GM19238 (cell line): ENCODE results near the gene MAPKAPK2.

Experiments
- DNase-seq: peaks from one replicate; pipeline ENCODE4 v3.0.0; 2011; ENCODE audit warnings: low spot score; ENCODE audit not compliant: insufficient read length

The MAPKAPK2 gene

DNA sequence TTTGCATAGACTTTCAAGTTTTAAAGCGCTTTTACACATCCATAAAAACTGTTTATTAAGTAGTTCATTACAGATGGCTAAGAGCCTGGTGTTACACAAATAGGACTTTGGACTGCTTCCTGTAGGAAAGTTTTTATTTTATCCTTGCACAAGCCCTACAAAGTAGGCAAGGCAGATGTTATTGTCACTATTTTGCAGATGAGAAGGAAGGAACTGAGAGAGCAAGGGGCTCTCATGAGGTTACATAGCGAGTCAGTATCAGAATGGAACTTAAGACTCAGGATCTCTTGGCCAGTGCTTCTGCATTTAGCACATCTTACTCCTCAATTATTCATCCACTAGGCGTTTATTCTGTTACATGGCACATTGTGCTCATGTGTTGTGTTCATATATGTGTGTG, 2.6 kb upstream of the MAPKAPK2 start:
- DNase-seq: no peak

DNA sequence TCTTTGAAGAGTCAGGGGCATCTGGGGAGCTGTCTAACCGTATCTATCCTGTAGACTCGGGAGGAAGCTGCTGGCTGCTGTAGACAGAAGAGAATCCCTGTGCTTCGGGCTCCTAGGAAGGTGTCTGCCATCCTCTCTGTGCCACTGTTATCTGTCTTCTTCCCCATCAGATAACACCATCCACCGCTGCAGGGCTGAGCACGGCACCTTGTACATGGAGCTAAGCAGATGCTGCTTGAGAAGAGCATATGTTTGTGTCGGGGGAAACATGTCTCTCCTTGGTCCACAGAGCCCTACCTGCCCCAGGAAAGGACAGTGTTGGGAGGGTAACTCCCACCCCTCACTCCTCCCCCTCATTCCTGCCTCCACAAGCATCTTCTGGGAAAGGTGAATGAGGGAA, 1.4 kb upstream of the MAPKAPK2 start:
- no peak for DNase-seq

DNA sequence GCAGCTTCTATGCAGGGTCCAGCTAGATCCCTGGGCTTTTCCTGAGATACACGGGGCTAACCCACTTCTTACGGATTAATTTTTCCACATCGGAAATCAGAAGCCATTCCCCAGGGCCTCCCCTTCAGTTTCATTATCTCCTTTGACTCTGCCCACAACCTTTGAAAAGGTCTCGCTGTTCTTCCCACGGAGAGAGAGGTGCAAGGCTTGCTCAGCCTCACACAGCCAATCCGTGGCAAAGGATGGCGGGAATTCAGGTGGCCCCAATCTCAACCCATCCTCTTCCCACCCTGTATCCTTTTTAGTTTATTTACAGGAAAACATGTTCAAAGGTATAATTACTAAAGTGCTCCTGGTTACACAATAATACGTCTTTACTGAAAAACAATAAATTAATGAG, 702 bp upstream of the MAPKAPK2 start:
- DNase-seq: no peak

DNA sequence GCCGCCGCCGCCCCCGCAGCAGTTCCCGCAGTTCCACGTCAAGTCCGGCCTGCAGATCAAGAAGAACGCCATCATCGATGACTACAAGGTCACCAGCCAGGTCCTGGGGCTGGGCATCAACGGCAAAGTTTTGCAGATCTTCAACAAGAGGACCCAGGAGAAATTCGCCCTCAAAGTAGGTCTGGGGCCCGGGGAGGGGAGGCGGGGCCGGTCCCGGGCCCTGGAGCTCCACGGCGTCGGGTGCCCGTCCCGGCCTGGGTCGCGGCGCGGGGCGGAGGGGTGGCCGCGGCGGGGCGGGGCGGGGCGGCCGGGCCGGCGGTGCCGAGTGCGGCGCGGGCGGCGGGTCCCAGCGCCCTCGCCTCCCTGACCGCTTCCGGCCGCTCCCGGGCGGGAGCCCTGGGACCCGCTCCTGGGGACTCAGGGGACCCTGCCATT, 646 bp downstream of the MAPKAPK2 start:
- DNase-seq: peak; percentile 49

DNA sequence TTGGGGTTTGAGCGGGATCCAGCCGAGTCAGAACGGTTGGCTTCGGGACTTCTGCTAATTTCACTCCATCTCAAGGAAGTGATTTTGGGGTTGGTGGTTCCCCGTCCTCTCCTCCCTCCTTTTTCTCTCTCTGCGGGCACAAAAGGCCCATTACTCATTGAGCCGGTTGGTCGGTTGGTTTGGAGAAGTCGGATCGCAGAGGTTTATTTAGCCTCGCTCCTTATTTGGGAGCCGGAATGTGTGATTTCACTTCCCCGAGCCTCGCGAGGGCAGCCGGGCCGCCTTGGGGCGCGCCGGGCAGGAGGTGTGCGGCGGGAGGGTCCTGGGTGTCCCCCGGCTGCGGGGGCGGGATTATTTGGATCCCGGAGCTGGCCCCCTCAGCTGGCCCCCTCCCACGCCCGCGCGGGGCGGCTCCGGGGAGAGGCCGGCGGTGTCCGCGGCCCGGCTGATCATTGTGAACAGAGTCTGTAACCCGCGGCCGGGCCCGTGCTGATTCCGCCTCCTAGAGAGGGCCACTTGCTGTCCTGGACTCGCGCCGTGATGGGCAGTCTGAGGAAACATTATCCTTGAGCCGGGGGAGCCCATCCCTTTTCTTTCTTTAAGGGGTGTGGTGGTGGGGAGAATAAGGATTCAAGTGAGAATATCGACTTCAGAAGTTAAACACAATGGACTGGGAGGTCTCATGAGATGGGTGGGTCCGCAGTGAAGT, 1.2 kb downstream of the MAPKAPK2 start:
- peak; percentile 45 for DNase-seq

DNA sequence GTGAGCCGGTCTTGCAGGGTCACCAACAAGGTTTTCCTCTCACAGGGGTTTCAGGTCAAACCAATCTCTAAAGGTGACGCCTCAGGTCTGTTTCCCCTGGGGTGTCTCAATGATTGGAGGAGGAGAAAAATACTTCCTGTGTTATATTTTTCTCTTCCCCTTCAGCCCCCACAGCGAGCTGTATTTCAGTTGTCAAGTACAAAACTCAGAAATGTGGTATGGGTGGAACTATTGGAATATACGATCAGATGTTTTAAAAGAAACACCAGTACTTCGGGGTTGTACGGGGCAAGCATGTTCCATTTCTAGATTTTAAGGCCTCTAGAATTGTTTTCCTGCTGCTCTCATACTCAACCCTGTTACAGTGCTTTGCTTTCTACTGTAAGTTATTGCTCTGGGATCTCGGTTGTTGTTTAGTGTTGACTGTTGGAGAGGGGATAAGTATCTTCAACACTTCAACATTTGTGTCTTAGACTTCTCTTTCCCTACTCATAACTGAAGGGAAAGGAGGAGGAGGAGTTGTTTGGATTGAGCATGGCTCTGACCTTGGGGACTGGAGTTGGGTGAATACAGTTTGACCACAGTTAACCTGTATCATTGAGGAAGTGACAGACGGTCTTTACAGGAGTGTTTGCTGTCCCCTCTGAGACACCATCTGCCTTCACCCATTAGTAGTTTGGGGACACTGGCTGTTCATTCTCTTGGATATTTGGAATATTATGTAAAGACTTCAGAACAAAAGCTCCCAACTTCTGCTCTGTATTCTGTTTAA, 2.0 kb downstream of the MAPKAPK2 start:
- peak; percentile 63 for DNase-seq

DNA sequence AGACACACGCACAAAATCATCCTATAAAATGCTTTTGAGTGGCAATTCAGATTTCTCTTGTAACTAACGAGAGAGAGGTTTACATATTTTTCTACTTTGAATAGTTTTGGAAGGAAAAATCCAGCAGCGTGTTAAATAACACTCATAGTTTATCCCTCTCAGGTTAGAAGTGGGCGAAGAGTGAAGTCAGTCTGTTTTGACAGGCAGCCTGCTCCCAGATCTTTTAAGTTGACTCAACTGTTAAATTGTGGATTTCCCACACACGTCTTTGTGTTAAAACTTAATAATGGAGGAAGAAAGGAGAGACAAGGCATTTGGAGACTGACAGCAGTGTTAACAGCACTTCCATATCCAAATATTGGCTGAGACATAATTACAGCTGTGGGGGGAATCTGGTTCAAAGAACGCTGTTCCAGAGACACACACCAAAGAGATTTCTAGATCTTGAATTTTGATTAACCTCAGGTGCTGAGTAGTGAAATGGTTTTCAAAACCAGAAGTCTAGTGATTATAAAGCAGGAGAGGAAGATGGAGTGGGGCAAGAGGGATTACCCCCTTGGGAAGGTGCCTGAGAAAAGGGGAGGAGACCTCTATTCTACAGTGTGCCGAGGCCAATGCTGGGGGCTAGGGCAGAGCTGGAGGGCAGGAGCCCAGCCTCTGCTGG, 2.7 kb downstream of the MAPKAPK2 start:
- no peak for DNase-seq

DNA sequence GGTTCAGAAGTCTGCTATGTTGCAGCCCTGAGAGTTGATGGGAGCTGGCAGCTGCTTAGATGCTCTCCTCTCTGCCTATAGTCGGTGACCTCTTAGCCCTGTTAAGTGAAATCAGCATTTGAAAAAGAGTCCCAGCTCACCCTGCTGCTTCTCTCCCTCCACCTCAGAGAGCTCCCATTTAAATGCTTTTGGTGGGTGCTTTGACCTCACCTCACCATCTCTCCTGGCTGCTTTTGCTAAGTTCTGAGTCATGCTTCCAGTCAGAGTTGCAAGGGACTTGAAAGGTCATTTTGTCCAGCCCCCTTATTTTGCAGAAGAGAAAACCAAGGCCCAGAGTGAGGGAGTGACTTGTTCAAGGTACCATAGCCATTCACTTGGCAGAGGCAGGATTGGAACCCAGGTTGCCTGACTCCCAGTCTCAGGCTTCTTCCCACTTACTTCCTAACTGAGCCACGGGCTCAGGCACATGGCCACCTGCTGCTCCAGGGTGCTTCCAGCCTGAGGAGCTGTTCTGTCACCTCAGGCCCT, 3.3 kb downstream of the MAPKAPK2 start:
- no peak for DNase-seq

DNA sequence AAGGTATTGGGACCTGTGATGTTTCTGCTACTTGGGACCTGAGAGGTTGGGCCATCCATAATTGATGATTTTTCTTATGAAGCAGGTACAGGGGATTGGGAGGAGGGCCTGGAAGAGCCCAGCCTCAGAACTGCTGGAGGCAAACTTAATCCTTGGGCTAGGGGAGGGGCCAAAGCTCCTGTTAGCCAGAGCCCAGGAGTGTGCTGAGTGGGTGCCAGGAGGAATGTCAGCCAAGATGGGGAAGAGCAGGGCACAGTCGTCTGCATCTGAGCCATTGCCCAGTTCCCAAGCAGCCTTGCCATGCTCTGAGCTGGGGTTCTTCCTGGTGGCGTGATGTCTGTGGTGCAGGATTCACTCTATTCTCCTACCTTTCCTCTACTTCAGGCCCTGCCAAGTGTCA, 5.8 kb downstream of the MAPKAPK2 start:
- DNase-seq: no peak

DNA sequence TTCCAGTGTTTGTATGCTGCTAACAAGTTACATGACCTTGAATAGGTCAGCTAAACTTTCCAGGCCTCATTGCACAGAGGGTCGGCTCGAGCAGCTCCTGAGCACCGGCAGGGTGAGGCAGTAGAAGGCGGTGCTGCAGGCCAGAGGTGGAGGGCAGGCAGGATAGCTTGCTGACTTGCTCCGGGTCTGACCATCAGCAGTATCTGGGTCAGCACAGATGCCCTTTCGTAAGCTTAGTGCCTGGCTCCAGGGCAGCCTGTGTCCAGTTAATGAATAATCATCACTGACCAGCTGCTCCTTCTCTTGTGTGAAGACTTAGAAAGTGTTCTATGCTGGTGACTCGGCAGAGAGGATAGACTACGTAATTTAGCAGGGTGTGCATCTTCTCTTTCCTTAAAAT, 6.9 kb downstream of the MAPKAPK2 start:
- no peak for DNase-seq

DNA sequence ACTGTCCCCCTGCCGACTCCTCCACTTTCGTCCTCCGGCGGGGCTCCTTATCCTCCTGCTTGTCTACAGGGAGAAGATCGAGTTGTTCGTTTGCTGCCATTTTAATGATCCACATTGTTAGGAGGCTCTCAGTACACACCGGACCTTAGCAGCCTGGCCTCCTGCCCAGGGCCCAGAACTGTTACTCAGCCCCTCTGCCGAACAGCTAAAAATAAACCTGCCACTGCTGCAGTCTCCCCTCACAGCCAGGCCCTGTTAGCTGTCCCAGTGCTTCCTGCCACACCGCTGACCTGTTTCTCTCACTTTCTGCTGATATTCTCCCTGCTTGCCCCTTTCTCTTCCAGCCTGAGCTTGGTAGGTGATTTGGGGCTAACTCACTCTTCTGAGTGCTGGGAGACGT, 8.3 kb downstream of the MAPKAPK2 start:
- DNase-seq: no peak

DNA sequence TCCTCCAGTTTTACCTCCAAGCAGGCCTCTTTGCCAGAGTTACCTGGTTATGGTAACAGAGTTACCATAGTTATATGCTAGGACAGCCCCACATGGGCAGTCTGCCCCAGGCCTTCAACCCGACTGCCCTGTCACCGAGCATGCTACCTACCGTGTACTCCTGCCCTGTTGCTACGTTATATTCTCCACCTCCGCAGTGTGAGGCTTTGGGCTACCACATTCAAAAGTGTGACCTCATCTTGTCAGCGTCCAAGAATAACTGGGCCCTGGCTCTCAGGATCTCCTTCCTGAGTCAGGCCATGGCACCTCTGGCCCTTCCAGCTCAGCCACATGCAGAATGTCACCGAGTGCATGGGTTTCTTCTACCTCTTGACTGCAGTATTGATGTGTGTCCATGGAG, 8.9 kb downstream of the MAPKAPK2 start:
- no peak for DNase-seq

DNA sequence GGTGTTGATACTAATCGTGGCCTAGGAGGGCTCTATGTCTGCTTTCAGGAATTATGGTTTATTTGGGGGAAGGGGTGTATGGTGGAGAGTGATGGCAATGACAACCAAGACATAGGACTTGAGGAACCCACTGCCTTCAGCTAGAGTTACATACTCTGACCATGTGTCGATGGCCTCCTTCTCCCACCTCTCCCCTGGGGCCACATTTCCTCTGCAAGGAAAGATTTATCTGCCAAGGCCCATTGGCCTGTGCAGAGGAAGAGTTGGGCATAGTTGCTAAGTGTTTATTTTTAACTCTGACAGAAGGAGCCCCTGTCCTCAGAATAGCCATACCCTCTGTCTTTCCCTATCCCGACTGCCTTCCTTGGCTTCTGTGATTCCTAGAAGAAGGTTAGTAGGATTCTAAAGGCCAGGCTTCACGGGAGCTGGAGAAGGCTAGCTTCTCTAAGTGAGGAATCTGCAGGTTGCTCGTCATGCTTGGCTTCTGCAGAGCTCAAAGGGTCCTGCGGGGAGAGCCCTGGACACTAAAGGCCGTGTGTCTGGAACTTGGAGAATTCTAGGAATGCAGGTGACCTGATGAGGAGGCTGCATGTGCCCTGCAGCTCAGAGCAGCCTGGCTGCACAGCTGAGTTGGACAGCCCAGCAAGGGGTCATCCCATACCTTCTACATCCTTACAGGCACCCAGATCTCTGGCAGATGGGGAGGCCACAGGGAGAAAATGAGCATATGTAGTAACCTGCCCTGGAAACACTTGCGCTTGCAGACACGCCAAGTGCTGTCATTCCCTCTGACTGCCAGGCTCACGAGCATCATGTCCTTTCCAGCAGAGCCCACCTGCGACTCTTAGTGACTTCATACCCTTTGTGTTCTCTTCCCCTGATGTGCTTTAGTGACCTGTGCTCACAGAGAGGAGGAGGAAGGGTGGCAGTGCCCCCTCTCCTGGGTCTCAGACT, 9.7 kb downstream of the MAPKAPK2 start:
- no peak for DNase-seq

DNA sequence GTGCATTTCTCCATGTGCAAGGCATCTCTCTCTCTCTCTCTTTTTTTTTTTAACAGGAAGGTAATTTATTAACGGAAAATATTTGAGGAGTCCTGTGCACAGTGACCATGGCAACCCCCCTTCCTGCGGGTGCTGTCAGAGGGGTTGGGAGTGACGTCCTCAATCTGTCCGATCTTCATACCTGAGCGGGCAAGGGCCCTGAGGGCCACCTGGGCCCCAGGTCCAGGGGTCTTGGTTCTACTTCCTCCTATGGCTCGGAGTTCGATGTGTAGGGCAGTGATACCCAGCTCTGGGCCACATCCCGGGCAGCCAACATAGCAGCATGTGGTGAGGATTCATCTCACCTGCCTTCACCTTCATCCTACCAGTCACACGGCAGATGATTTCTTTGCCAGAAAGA, 11.0 kb downstream of the MAPKAPK2 start:
- no peak for DNase-seq

DNA sequence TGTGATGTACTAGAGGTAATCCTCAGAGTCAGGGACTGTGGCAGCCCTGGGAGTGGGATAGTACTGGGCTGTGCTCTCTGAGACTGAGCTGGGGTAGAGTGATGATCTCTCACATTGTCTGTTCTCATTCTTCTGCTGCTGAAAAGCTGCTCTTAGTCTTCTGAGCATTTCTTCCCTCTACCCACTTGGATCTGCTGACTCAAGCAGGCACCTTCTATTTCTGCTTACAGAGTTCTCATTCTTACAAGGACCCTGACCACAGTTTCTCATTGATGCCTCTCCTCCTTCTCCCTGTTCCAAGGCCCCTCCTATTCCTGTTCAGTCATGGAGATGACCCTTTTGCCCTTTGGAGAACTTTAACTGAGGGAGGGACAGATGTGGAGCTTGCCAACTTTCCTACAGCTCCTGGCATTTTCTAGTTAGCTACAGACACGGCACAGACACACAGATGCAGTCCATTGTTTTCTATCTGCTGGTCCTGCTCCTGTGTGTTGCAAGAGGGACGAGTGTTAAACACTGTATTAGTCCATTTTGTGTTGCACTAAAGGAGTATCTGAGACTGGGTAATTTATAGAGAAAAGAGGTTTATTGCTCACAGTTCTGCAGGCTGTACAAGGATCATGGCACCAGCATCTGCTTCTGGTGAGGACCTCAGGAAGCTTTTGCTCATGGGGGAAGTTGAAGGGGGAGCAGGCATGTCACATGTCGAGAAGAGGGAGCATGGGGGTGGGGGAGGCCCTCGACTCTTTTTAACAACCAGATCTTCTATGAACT, 12.3 kb downstream of the MAPKAPK2 start:
- DNase-seq: no peak

DNA sequence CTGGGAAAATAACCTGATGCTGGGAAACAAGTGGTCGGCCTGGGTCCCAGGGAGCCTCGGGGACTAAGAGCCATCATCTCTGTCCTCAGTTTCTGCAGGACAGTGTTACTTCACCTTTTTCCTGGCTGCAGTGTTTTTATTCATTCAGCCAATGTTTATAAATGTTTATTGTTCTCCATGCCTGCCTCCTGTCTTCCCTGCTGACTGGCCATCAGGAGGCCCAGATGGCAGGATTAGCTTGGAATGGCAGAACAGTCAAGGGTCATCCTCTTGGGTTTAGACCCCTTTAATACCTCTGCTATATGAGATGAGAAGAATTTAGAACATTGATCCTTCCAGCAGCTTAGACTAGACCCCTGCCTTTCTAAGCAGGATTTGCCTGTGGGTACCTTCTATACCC, 13.3 kb downstream of the MAPKAPK2 start:
- no peak for DNase-seq

DNA sequence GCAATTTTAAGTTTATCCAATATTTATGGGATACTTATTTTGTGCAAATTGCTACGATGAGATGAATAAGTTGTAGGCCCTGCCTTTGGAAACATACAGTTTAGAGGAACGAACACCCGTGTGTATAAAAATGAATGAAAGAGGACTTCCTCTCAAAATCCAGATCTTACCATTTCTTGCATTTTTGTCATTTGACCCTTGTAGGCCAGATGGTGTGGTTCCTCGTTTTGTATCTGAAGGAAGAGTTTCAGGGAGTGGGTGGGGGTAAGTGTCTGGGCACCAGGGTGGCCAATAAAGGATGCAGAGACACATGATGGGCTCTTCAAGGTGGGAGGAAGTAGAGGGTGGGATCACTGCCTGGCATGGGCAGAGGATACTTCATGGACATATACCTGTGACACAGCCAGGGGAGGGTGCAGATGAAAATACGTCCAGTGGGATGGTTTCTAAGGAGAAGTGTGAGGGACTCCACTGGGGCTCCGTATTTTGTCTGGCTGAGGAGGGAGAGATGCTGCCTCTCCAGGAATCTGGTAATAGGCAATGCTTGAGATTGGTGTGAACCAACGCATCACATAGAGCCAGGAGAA, 14.4 kb downstream of the MAPKAPK2 start:
- DNase-seq: no peak

DNA sequence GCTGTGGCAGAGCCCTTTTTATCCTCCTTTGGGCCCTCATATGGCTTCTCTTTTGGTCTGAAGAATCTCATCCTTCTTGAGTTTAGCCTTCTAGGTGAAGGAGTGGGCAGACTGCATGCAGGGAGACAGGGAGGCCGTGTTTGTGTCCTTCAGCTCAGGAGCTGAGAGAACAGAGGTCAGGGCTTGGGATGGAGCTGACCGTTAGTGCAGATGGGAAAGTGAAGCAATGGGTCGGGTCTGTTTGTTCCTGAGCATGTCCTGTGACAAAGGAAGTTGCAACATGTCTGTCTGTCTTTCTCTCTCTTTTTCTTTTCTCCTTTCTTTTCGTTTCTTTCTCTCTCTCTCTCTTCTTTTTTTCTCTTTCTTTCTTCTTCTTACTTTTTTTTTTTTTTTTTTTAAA, 14.9 kb downstream of the MAPKAPK2 start:
- DNase-seq: no peak

DNA sequence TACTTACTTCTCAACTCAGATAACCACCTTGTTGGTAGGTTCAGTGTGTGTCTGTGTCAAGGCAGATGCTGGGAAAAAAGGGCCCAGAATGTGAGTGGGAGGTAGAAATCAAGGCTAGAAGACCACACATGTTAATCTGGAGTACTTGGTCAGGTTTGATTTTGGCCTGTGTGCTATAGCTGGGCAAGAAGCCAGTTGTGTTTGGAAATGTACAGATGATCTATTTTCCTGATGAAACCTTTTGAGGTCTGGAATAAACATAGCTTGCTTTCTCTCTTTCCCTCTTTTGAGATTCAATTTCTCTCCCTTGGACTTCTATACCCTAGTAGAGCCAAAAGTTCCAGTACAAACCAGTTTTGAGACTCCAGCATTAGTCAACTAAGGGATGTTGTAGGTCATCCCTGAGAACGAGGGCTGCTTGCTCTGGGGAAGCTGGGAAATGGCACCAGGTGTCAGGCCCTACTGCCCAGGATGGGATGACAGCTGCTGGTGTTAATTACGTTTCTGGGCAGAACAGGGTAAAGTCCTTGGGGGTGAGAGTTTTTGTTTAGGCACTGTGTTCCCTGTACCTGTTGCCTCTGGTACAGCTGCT, 15.8 kb downstream of the MAPKAPK2 start:
- DNase-seq: no peak

DNA sequence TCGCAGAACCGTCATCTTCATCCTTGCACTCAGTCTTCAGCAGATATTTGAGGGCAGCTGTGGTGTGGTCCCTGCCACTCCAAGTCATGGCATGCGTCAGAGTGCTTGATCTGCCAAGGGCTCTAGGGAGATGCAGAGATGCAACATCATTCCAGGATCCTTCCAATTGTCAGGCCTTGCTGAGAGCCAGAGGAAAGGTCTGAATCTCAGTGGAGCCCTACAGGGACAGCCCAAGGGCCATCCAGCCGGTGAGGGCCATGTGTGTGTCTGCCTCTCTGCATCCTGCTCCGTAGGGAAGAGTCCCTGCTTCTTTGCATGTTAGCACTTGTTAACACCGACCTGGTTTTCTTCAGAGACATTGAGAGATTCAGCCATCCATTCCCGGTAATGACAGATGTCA, 17.6 kb downstream of the MAPKAPK2 start:
- DNase-seq: no peak
